GM18498 (cell line): ENCODE results near the gene GFPT2.

ENCODE experiments used
- ATAC-seq: cut with Tn5 transposase; IDR thresholded peaks from one replicate; pipeline ENCODE4 v1.9.1; 2021; ENCODE audit warnings: mild to moderate bottlenecking, moderate library complexity; ENCODE audit not compliant: unreplicated experiment

The GFPT2 gene

DNA sequence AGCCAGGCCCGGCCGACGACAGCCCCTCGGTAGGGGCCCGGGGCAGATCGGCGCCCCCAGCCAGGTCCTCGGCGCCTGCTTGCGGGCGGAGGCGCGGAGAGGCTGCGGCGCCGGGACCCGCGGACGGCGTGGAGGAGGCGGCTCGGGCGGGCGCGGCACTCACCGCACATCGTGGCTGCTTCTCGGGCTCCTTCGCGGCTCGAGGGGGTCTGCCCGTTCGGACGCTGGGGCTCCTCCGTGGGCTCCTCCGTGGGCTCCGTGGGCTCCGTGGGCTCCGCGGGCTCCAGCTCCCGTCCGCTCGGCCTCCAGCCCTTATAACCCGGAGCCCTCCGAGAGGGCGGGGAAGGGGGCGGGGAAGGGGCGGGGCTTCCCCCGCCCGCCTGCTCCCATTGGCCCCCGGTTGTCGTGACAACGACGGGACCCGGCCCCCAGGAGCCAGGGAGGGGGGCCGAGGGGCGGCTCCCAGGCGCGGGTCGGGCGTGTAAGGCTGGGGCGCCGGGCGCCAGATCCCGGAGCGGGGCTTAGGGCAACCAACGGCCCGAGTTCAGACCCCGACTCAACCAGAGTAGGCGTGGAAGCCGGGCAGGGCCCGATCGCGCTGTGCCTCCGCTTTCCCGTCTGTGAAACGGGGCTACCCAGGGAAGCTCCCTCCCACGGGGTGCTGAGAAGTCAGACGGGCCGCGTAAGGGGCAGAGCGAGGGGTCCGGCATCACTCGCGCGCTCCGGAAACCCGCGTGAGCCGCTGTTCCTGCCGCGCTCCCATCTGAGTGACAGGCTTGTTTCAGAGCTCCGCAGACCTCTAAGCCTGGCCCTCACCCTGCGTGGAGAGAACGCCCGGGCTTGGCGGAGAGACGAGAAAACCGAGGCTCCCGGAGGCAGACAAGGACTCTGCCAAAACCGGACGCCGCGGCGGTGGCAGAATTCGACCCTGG is at the start of gene GFPT2:
Gene GFPT2, minus strand, starts transcription at position 289 of the 932 bp plus-strand sequence. Its CDS starts 119 bp downstream, at position 170.
- ATAC-seq = peak; percentile 78

DNA sequence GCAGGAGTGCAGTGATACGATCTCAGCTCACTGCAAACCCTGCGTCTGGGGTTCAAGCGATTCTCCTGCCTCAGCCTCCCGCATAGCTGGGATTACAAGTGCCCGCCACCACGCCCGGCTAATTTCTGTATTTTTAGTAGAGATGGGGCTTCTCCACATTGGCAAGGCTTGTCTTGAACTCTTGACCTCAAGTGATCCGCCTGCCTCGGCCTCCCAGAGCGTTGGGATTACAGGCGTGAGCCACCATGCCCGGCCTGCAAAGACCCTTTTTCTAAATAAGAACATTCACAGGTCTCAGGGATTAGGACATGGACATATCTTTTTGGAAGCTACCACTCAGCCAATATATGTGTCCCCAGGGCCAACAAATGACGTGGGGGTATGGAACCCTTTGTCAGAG is 49.6 kb upstream of the GFPT2 start:
- ATAC-seq = no peak

DNA sequence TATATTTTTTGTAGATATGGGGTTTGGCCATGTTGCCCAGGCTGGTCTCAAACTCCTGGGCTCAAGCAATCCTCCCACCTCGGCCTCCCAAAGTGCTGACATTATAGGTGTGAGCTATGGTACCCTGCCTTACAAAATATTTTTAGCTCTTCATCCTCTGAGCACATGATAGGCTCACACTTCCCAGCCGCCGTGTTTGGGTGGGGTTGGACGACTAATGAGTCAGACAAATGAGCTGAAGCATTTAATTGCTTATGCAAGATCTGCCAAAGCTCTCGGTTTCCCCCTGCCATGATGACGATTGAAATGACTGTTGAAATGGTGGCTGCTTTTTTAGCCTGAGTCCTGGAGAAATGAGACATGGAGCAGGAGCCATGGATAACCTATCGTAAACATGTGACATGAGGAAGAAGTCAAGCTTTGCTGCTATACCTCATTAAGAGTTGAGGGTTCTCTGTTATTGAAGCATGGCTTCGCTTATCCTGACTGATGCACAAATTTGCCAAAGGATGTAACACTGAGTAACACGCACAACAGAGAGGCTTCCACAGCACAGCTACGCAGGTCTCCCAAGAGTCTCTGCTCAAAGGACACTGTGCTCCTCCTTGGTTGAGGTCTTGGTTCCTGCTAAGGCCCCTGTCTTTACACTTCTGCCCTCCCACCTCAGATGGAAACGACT is 48.2 kb upstream of the GFPT2 start:
- no peak for ATAC-seq

GRCh38 chr5:180400416-180400815 is 47.3 kb upstream of the GFPT2 start:
- ATAC-seq = no peak

DNA sequence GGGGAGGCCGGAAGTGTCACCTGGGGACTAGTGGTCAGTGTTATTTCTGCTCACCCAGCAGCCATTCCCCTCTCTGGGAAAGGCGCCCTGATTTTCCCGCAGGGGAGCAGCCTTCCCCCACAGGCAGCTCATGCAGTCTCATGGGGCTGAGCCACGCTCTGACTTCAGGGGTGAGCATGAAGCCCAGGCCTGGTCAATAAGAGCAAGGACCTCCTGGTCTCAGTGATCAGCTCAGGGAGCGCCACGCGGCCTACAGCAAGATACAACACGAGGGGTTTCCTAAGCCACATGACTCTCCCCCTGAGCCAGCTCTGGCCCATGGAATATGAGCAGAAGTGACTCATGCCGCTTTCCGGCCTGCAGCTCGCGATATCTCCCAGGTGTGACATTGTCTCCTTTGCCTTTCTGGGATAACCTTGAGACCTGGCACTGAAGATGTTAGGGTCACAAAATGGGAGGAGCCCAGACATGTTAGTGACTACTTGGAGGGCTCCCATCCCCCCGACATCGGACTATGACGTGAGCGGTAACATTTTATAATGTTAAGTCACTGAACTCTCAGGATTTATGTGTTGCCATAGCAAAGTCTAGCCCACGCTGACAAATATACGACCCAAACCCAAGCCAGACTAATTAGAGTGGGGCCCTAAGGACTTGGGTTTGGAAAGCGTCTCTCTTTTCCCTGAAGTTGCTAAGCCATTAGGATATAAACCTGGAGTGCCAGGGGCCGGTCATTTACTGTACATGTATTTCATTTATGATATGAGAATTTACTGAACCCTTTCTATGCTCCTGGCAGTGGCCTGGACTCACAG is 46.5 kb upstream of the GFPT2 start:
- no peak for ATAC-seq

DNA sequence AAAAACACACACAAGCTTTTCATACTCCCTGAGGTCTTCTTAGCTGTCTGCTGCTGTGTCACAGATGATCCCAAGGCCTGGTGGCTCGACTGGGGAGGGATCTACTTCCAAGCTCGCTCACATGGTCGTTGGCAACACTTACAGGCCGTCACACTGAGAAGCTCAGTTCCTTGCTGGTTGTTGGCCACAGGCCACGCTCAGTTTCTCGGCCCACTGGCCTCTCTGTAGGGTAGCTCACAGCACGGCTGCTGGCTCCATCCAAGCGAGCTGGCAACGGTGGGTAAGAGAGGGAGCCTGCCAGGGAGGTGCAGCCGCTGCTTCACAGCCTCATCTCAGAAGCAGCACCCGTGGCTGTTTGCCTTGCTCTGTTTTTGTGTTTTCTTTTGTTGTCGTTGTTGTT is 43.8 kb upstream of the GFPT2 start:
- no peak for ATAC-seq

- ATAC-seq = no peak
Observed at GRCh38 chr5:180395540-180396274, 42.6 kb upstream of the GFPT2 start.

- no peak for ATAC-seq
Observed at GRCh38 chr5:180394031-180394636, 41.0 kb upstream of the GFPT2 start.

GRCh38 chr5:180391276-180391675 is 38.1 kb upstream of the GFPT2 start:
- no peak for ATAC-seq

DNA sequence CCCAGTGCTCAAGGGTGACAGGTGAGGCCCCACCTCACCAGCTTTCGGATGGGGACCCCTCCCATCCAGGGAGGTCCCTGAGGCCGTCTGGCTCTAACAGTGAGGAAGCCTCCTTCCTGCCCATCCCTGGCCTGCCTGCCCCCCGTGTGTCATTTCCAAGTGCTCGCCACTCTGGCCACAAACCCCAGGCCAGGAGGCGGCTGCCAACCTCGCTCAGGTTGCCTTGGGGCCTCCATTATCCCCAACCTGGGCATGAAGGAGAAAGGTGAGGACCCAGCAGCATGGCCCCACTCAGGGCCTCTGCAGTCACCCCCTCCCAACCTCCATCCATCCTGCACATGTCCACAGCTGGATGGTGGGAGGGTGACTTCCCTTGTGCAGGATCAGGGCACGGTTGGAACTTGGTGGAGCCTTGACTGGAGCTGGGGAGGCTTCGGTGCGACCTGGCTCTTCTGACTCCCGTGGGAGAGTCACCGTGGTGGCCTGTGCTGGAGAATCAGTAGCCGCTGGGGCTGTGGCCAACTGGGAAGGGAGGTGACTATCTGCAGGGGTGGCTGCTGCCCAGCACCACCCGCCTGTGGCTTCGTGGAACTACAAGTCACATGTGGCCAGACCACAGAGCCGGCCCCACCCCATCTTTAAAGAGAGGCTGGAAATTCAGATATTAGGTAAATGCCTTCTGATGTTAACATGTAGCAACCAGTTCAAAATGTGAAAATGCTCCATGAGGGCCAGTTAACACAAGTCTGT is 37.5 kb upstream of the GFPT2 start:
- ATAC-seq = no peak

DNA sequence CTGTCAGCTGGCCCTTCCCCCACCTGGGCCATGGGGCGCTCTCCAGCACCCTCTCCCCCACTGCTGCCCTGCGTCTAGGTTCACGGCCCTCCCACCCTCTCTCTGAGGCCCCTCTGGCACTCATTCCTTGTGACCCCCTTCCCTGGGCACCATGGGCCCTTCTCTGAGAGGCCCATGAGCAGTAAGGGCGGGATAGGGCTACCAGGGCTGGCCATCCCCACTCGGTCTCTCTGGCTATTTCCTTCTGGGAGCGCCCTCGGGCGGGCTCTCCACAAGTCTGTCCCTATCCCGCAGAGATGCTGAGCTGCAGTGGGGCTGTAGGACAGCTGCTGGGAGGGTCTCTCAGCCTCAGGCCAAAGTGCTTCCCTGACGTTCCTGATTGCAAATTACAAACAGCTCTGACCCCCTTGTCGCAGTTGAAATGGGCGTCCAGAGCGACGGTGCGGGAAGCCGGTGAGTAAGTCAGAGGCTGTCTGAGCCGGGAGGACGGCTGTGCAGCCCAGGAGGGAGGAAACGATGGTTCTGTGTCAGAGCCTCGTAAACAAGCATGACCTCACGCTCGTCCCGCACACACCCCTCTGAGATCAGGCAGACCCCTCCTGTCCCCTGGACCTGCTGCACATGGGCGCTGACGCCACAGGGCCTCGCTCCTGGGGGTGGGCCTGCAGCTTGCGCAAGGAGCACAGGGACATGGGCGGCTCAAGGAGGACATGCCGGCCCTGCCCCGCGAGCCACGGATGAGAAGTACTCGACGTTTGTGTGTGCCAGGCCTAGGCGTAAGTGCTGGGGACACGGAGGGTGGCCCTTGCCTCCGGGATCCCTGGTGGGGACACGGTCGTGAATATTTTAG is 36.3 kb upstream of the GFPT2 start:
- ATAC-seq = no peak

DNA sequence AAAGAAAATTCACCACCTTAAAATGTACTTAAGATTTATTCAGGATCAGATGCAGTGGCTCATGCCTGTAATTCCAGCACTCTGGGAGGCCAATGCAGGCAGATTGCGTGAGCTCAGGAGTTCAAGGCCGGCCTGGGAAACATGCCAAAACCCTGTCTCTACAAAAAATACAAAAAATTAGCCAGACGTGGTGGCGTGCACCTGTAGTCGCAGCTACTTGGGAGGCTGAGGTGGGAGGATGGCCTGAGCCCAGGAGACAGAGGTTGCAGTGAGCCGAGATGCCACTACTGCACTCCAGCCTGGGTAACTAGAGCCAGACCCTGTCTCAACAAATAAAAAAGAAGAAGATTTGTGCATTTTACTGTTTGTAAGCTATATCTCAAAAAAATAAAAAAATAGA is 34.7 kb upstream of the GFPT2 start:
- no peak for ATAC-seq

GRCh38 chr5:180382926-180383325 is 29.8 kb upstream of the GFPT2 start:
- ATAC-seq = no peak

- no peak for ATAC-seq
Observed at GRCh38 chr5:180381851-180382480, 28.8 kb upstream of the GFPT2 start.

GRCh38 chr5:180381428-180381827 is 28.3 kb upstream of the GFPT2 start:
- no peak for ATAC-seq

DNA sequence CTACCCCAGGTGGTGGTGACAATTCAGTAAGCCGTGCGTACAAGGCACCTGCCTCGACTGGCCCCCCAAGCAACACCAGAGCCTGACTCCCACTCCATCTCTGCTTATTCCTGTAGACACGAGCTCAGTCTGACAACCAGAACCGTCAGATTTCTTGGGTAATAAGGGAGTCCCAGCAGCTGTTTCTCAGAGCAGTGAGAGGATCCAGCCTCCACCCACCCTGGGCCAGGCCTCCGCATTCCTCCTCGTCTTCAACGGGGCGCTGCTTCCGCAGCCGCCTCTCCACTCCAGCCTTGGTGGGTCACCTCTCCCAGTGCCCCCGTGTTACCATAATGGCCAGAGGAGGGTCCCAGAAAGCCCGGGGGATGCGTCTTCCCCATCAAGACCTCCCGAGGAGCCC is 27.7 kb upstream of the GFPT2 start:
- ATAC-seq = no peak

DNA sequence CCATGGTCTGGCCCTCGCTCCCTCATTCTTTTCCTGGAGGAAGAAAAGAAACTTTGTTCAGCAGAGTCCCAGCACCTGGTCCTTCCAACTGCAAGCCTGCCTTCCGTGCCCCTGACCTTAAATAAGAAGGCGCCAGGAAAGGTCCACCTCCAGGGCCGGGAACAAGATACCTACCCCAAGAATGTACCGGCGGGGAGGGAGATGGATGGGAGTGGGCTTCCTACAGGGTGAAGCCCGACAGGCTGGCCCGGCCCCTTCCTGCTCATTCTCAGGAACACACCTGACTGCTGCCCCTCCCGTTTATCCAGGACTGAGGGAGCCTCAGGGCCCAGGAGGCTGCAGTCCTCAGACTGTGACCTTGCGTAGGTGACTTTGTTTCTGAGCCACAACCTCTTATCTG is 27.3 kb upstream of the GFPT2 start:
- no peak for ATAC-seq
